Activated T-helper 2 cell treated with anti-CD3 and anti-CD28 coated beads, Interferon-gamma antibody, Interleukin-2, Interleukin-4, amounts not matched to agents 10 μg/mL and 5 μg/mL and 100 μg/mL, durations not matched to agents 14 hours and 24 hours and 36 hours (primary cell): ENCODE data around the gene WASHC2C. TPM values are rescaled to one million over a fixed set of nuclear protein-coding genes. Genes with fewer than 3 reads are reported as not detected.
"Not testable (repeated sequence)": the region's sequence is repeated elsewhere in the genome, so short reads cannot be mapped to it uniquely, and the experiment has no call there.

Experiments
- DNase-seq: peaks from one replicate; pipeline ENCODE4 v3.0.0; 2021; ENCODE audit warnings: low spot score
- H3K27ac Mint-ChIP-seq: one replicate; pipeline ENCODE4 v1.8.0; 2021; ENCODE audit warnings: mixed read lengths
- H3K27me3 Mint-ChIP-seq: one replicate; pipeline ENCODE4 v1.8.0; 2021; ENCODE audit warnings: low read depth, mixed read lengths
- H3K36me3 Mint-ChIP-seq: one replicate; pipeline ENCODE4 v1.8.0; 2021; ENCODE audit warnings: low read depth, mixed read lengths
- H3K4me1 Mint-ChIP-seq: one replicate; pipeline ENCODE4 v1.8.0; 2021; ENCODE audit warnings: low read depth, mixed read lengths
- H3K4me3 Mint-ChIP-seq: one replicate; pipeline ENCODE4 v1.8.0; 2021; ENCODE audit warnings: low read depth, mild to moderate bottlenecking, moderate library complexity, mixed read lengths
- H3K9me3 Mint-ChIP-seq: one replicate; pipeline ENCODE4 v1.8.0; 2021; ENCODE audit warnings: mixed read lengths
- intact Hi-C: fragments of 100-400 bp; cut with micrococcal nuclease; formaldehyde crosslinking; loops from one replicate; pipeline ENCODE4 v1.15.1; 2023
- total RNA-seq: library from RNA; stranded (reverse); gene quantifications from 2 replicates; pipeline ENCODE4 v1.2.3, GENCODE V29; 2022

The WASHC2C gene
- total RNA-seq, 1 donor from 2014 or later: 25.0 TPM

DNA sequence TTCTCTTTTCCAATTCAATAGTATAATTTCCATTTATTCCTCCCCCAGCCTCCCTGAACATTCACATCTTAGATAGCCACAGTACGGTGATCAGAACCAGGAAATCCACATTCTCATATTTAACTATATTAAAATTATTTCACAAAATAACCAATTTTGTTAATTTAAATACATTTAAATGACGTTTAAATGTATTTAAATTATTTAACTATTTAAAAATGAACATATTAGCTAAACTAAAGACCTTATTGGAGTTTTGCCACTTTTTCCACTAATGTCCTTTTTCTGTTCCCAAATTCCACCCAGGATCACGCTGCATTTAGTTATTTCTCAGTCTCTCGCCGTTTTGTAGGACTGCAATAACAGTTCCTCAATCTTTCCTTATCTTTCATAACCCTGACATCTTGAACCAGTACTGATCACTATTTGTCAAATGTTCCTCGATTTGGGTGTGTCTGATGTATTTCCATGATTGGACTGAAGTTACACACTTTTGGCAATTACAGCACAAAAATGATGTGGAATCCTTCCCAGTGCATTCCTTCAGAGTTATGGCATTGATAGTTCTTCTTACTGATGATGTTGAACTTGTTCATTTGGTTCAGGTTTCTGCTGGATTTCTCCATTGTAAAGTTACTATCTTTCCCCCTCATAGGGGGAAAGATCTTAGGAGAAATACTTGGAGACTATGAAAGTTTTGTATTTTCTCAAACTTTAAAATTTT is 93.2 kb downstream of the WASHC2C start:
- H3K36me3 Mint-ChIP-seq, H3K4me1 Mint-ChIP-seq, DNase-seq, intact Hi-C loops, H3K27ac Mint-ChIP-seq, H3K9me3 Mint-ChIP-seq, H3K27me3 Mint-ChIP-seq, H3K4me3 Mint-ChIP-seq: not testable (repeated sequence)

DNA sequence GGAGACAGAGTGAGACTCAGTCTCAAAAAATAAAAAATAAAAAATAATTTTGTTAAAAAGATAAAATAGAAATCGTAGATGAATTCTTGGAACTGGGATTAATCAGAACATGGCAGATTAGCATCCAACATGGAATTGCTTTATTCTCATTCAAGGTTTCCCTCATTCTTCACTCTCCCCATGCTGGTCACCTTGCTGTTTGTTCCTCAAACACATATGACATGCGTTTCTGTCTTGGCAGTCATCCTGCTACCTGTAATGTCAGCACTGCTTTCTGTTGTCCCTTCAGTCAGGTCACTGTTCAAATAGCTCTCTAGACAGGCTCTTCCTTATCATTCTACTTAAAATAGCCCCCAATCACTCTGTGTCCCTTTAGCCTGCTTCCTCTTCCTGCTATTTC is 95.9 kb downstream of the WASHC2C start:
- H3K9me3 Mint-ChIP-seq, H3K36me3 Mint-ChIP-seq, H3K4me1 Mint-ChIP-seq, H3K27me3 Mint-ChIP-seq, H3K27ac Mint-ChIP-seq, DNase-seq, H3K4me3 Mint-ChIP-seq, intact Hi-C loops: not testable (repeated sequence)

Other genes with a start within 250 kb of the WASHC2C start
- gene ZFAND4, start 54.5 kb upstream of the WASHC2C start, total RNA-seq: 9.2 and 9.3 TPM in 2 replicates
- gene AGAP4, start 120.2 kb downstream of the WASHC2C start, total RNA-seq: 32.9 and 33.2 TPM in 2 replicates
- gene TIMM23, start 245.2 kb downstream of the WASHC2C start, total RNA-seq: 90.9 and 93.6 TPM in 2 replicates